CD1c-positive myeloid dendritic cell (primary cell): Measurements from ENCODE around the gene PSMF1.

Experiments
- DNase-seq: peaks from one replicate; pipeline ENCODE4 v3.0.0-alpha.2; 2016; ENCODE audit errors: extremely low spot score

PSMF1 gene, protein sequence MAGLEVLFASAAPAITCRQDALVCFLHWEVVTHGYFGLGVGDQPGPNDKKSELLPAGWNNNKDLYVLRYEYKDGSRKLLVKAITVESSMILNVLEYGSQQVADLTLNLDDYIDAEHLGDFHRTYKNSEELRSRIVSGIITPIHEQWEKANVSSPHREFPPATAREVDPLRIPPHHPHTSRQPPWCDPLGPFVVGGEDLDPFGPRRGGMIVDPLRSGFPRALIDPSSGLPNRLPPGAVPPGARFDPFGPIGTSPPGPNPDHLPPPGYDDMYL

GRCh38 chr20:1118336-1119127 is at the start of gene PSMF1:
Gene PSMF1 (plus strand): TSS chr20:1118602. CDS start chr20:1118774, 172 bp downstream.
- peak; percentile 97 for DNase-seq

DNA sequence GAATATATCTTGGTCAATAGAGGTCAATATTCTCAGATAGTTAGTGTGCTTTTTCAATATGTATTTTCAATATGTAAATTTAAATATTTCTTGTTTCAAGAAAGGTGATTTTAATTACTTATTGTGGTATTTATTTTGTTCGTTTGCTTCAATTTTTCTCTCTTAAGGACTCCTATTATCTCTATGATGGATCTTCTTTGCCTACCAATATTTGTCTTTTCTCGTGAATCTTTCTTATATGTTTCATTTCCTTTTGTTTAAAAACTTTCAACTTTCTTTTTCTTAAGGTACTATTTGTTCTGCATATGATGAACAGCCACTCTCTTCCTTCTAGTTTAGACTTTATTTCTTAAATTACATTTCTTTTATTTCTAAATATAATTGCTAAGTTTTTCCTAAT is 46.1 kb upstream of the PSMF1 start:
- DNase-seq: no peak

- no peak for DNase-seq
Measured at GRCh38 chr20:1075616-1076015, 42.8 kb upstream of the PSMF1 start.

GRCh38 chr20:1081891-1082290 is 36.5 kb upstream of the PSMF1 start:
- DNase-seq: peak; percentile 17

- no peak for DNase-seq
Measured at GRCh38 chr20:1083431-1084080, 34.8 kb upstream of the PSMF1 start.

- DNase-seq: no peak
Measured at GRCh38 chr20:1085492-1086276, 32.7 kb upstream of the PSMF1 start.

GRCh38 chr20:1086277-1087213 is 31.9 kb upstream of the PSMF1 start:
- DNase-seq: no peak

- no peak for DNase-seq
Measured at GRCh38 chr20:1087311-1087905, 31.0 kb upstream of the PSMF1 start.

DNA sequence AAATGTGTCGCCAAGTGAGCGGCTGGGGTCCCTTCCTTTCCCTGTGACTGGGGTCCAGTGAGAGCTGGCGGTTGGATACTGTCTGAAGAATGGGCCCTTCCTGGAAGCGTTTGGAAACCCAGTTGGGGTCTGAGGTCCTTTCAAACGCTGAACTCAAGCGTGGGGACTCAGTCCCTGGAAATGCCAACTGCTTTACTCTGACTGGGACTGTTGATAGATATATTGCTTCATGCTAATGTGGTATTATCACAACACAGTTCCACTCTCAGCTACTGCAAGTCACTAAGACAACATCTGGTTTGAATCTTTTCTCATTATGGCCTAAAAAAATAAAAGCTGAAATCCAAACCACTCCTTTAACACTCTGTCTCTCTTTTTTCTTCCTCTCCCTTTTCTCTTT is 23.7 kb upstream of the PSMF1 start:
- DNase-seq: no peak

- DNase-seq: no peak
Measured at GRCh38 chr20:1101533-1101932, 16.9 kb upstream of the PSMF1 start.

- DNase-seq: no peak
Measured at GRCh38 chr20:1102016-1102415, 16.4 kb upstream of the PSMF1 start.

DNA sequence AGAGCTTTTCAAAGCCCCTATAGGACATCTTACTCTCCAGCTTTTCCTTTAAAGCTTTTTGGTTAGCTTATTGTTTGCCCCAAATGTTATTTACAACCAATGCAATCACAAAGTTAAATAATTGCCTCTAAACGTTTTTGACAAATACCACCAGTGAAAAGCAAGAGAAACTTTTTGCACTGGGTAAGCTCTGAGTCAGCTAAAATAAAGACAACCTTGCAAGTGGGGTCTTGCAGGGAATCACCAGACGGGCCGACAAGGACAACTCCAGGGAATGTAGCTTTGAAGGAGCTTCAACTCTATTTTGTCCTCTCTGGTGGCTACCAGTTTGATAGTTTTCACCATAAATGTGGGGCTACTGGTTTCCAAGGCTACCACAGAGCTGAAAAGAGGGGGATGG is 14.7 kb upstream of the PSMF1 start:
- no peak for DNase-seq

DNA sequence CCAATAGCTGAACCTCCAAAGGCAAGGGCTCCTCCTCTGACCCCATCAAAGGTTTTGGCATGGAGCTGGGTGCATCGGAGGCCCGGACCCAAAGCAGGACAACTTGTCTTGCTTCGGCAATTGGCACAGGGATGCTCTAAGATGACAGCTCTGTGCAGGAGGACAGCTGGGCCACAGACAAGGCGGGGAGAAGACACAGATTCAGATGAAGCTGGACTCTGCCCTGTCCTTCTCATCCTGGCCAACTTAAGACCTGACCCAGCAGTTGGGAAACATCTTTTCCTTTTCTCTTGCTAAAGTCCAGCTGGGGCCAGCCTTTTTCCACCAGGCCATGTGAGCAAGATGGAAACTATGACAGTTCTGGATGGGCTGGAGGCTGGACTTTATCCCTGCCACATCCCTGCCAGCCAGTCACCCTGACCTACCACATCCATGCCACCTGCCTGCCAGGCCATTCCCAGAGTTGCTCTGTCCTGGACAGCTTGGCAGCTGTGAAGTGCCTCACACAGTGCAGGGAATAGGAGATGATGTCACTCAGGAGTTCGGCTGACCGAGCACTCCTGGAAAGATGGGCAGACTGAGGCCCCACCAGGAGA is 12.7 kb upstream of the PSMF1 start:
- DNase-seq: no peak

DNA sequence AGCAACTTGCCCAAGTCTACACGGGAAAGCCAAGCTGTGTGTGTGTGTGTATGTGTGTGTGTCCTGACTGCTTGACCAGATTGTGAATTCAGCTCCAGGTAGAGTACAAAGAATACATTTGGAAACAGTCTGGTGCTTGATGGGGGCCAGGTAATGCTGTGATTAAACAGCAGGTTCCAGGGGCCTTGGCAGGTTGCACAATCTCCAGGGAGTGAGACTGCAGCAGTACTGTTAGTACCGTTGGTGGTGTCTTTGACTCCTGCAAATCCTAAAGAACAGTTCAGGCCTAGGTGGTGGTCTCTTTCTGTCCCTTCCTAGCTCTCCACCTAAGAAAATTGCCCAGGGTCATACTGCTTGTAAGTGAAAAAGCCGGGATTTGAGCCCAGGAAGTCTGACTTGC is 11.2 kb upstream of the PSMF1 start:
- DNase-seq: no peak

DNA sequence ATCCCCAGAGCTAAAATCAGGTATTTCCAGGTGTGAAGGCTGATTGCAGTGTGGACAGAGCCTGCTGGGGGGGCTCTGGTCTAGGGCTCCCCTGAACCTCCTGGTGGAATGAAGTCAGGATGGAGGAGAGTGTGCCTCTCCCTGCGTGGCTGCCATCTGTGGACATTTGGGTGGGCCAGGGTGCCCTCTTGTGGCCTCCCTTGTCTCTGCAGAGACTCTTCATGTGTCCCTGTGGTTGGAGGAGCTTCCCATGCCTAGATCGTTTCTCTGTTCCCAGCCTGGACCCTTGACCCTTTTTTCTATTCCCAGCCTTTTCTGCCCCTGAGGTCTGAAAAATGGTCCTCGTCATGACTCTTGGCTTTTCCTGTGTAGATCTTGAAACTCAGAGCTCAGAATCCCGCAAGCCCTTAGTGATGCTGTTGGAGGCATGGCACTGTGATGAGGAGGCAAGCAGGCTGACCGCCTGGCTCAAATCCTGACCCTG is 9.9 kb upstream of the PSMF1 start:
- DNase-seq: peak; percentile 59

DNA sequence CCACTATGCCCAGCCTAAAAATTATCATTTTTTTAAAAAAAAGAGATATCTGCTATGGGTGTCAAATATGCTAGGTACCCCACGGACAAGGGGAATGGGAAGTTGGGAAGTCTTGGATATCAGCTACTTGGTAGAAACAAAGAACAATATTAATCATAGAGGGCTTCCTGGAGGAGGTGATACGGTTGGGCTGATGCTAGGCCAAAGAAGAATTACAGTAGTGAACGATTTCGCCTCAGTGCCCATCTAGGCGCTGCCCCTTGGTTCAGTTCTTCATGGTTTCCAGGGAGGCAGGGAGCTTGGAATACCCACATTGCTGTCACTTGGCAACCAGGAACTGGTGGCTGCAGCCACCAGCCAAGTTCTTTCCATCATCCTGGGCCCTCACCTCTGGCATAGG is 5.5 kb upstream of the PSMF1 start:
- DNase-seq: no peak

- DNase-seq: no peak
Measured at GRCh38 chr20:1118004-1118335, 432 bp upstream of the PSMF1 start.

GRCh38 chr20:1119128-1119505 is 715 bp downstream of the PSMF1 start:
- no peak for DNase-seq

GRCh38 chr20:1119524-1119923 is 1.1 kb downstream of the PSMF1 start:
- no peak for DNase-seq

DNA sequence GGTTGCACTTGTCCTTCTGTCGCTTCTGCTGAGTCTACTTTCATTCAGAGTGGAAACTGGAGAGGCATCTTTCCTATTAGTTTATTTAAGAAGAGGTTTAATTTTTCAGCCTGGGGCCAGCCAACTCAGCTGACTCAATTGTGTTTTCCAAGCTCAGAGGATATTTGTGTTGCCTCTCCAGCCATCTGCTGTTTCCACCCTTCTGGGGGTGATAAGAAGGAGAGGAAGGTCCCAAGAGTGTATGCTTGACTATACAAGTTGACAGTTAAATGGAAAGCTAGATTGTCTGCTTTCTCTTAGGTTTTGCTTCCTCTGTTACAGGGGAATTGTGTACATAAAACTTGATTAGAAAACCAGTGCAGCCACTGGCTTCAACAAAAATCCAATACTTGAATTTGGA is 3.0 kb downstream of the PSMF1 start:
- DNase-seq: no peak
